WTC11 (cell line): ENCODE results near the gene ALAS2.

ENCODE experiments used
- ATF2 ChIP-seq: sonication (generic); formaldehyde crosslinking; IDR thresholded peaks from 2 replicates; pipeline ENCODE4 v1.8.1; 2022; ENCODE audit warnings: low read depth, missing genetic modification reagents, borderline replicate concordance
- ATF6 ChIP-seq: sonication (generic); formaldehyde crosslinking; IDR thresholded peaks from 2 replicates; pipeline ENCODE4 v1.8.1; 2023; ENCODE audit warnings: mild to moderate bottlenecking, missing genetic modification reagents
- CTCF ChIP-seq: fragments of 200-600 bp; IDR thresholded peaks from 2 replicates; pipeline ENCODE4 v1.8.0; 2022; ENCODE audit warnings: antibody characterized with exemption
- ELF4 ChIP-seq: sonication (generic); formaldehyde crosslinking; IDR thresholded peaks from 2 replicates; pipeline ENCODE4 v1.8.1; 2022; ENCODE audit warnings: low read depth, mild to moderate bottlenecking, moderate library complexity, missing genetic modification reagents
- HMGXB4 ChIP-seq: sonication (generic); formaldehyde crosslinking; IDR thresholded peaks from 2 replicates; pipeline ENCODE4 v1.8.1; 2023; ENCODE audit warnings: mild to moderate bottlenecking, moderate library complexity, missing genetic modification reagents
- JUN ChIP-seq: sonication (generic); formaldehyde crosslinking; IDR thresholded peaks from 2 replicates; pipeline ENCODE4 v1.8.0; 2023; ENCODE audit warnings: mild to moderate bottlenecking, missing genetic modification reagents
- MAX ChIP-seq: sonication (generic); formaldehyde crosslinking; IDR thresholded peaks from 2 replicates; pipeline ENCODE4 v1.8.0; 2022; ENCODE audit warnings: mild to moderate bottlenecking, missing genetic modification reagents
- NR3C1 ChIP-seq: sonication (generic); formaldehyde crosslinking; conservative IDR thresholded peaks from 2 replicates; pipeline ENCODE4 v1.8.1; 2023; ENCODE audit warnings: low read depth, mild to moderate bottlenecking, missing genetic modification reagents
- ZNF416 ChIP-seq: fragments of 250-450 bp; sonication (Bioruptor Pico); IDR thresholded peaks from 2 replicates; pipeline ENCODE4 v1.9.0; 2021; ENCODE audit warnings: mild to moderate bottlenecking, inconsistent platforms

- no peak for TF ChIP-seq MAX (CRISPR knock-in tag)
- TF ChIP-seq ATF2 (CRISPR knock-in tag), result no peak
- TF ChIP-seq JUN (CRISPR knock-in tag), result no peak
- TF ChIP-seq ELF4 (CRISPR knock-in tag), result no peak
- TF ChIP-seq CTCF, result no peak
- no peak for TF ChIP-seq HMGXB4 (CRISPR knock-in tag)
- no peak for TF ChIP-seq ATF6 (CRISPR knock-in tag)
- no peak for TF ChIP-seq NR3C1
- TF ChIP-seq ZNF416 (CRISPR knock-in tag), result no peak
Observed at GRCh38 chrX:54991706-54992105, 39.1 kb downstream of the ALAS2 start.
